ENCODE measurements around the gene SYNC. TPM values are rescaled to one million over a fixed set of nuclear protein-coding genes. Genes with fewer than 3 reads are reported as not detected.

Gene SYNC
- total and polyA plus RNA-seq, 10 of the 15 experiments (the other 5 are each of a cell fraction or from before 2014, with no cell fraction given) = 0.04 to 0.12 (median 0.05) TPM; not detected in 7

DNA sequence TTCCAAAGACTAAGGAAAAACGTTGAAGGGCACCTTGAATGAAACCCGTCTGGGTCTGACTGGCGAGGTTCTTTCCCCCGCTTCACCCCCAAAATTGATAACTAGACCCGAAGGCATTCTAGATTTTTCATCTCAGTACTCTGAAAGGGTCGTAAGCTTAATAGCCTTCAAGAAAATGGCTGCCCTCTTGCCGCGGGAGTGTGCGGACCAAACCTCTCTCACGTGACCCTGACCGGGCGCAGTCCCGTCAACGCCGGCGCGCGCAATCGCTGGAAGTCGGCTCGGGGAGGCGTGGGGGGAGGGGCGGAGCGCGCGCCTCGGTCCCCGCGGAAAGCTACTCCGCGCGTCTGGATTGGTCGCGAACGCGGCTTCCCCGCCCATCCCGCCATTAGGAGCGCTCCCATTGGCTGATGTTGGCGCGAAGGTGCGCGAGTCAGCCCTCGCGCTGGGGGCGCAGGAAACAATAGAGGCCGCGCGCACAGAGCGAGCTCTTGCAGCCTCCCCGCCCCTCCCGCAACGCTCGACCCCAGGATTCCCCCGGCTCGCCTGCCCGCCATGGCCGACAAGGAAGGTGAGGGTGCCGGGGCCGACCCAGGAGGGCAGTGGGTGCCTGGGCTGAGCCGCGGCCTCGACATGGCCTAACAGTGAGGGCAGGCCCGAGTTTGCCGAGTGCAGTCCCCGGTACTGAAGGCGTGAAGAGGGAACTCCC, 51.7 kb downstream of the SYNC start, which contains the start of gene RBBP4 (continued):
- TF ChIP-seq, protein P1, sequence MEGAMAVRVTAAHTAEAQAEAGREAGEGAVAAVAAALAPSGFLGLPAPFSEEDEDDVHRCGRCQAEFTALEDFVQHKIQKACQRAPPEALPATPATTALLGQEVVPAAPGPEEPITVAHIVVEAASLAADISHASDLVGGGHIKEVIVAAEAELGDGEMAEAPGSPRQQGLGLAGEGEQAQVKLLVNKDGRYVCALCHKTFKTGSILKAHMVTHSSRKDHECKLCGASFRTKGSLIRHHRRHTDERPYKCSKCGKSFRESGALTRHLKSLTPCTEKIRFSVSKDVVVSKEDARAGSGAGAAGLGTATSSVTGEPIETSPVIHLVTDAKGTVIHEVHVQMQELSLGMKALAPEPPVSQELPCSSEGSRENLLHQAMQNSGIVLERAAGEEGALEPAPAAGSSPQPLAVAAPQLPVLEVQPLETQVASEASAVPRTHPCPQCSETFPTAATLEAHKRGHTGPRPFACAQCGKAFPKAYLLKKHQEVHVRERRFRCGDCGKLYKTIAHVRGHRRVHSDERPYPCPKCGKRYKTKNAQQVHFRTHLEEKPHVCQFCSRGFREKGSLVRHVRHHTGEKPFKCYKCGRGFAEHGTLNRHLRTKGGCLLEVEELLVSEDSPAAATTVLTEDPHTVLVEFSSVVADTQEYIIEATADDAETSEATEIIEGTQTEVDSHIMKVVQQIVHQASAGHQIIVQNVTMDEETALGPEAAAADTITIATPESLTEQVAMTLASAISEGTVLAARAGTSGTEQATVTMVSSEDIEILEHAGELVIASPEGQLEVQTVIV (IDR thresholded peaks at IDR 0.05; ENCODE audit: borderline replicate concordance, partially characterized antibody) = peak; percentile 17
- TF ChIP-seq, protein P2, sequence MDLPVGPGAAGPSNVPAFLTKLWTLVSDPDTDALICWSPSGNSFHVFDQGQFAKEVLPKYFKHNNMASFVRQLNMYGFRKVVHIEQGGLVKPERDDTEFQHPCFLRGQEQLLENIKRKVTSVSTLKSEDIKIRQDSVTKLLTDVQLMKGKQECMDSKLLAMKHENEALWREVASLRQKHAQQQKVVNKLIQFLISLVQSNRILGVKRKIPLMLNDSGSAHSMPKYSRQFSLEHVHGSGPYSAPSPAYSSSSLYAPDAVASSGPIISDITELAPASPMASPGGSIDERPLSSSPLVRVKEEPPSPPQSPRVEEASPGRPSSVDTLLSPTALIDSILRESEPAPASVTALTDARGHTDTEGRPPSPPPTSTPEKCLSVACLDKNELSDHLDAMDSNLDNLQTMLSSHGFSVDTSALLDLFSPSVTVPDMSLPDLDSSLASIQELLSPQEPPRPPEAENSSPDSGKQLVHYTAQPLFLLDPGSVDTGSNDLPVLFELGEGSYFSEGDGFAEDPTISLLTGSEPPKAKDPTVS (IDR thresholded peaks at IDR 0.05; ENCODE audit: low read depth, low read length) = no peak
- TF ChIP-seq, protein P3, sequence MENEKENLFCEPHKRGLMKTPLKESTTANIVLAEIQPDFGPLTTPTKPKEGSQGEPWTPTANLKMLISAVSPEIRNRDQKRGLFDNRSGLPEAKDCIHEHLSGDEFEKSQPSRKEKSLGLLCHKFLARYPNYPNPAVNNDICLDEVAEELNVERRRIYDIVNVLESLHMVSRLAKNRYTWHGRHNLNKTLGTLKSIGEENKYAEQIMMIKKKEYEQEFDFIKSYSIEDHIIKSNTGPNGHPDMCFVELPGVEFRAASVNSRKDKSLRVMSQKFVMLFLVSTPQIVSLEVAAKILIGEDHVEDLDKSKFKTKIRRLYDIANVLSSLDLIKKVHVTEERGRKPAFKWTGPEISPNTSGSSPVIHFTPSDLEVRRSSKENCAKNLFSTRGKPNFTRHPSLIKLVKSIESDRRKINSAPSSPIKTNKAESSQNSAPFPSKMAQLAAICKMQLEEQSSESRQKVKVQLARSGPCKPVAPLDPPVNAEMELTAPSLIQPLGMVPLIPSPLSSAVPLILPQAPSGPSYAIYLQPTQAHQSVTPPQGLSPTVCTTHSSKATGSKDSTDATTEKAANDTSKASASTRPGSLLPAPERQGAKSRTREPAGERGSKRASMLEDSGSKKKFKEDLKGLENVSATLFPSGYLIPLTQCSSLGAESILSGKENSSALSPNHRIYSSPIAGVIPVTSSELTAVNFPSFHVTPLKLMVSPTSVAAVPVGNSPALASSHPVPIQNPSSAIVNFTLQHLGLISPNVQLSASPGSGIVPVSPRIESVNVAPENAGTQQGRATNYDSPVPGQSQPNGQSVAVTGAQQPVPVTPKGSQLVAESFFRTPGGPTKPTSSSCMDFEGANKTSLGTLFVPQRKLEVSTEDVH (IDR thresholded peaks at IDR 0.05; ENCODE audit: low read depth, partially characterized antibody) = peak; percentile 34
- TF ChIP-seq, protein P4, sequence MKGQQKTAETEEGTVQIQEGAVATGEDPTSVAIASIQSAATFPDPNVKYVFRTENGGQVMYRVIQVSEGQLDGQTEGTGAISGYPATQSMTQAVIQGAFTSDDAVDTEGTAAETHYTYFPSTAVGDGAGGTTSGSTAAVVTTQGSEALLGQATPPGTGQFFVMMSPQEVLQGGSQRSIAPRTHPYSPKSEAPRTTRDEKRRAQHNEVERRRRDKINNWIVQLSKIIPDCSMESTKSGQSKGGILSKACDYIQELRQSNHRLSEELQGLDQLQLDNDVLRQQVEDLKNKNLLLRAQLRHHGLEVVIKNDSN (IDR thresholded peaks at IDR 0.05; ENCODE audit: borderline replicate concordance, extremely low read length, insufficient read depth, low read depth, low read length) = peak; percentile 81
- TF ChIP-seq, protein P5, sequence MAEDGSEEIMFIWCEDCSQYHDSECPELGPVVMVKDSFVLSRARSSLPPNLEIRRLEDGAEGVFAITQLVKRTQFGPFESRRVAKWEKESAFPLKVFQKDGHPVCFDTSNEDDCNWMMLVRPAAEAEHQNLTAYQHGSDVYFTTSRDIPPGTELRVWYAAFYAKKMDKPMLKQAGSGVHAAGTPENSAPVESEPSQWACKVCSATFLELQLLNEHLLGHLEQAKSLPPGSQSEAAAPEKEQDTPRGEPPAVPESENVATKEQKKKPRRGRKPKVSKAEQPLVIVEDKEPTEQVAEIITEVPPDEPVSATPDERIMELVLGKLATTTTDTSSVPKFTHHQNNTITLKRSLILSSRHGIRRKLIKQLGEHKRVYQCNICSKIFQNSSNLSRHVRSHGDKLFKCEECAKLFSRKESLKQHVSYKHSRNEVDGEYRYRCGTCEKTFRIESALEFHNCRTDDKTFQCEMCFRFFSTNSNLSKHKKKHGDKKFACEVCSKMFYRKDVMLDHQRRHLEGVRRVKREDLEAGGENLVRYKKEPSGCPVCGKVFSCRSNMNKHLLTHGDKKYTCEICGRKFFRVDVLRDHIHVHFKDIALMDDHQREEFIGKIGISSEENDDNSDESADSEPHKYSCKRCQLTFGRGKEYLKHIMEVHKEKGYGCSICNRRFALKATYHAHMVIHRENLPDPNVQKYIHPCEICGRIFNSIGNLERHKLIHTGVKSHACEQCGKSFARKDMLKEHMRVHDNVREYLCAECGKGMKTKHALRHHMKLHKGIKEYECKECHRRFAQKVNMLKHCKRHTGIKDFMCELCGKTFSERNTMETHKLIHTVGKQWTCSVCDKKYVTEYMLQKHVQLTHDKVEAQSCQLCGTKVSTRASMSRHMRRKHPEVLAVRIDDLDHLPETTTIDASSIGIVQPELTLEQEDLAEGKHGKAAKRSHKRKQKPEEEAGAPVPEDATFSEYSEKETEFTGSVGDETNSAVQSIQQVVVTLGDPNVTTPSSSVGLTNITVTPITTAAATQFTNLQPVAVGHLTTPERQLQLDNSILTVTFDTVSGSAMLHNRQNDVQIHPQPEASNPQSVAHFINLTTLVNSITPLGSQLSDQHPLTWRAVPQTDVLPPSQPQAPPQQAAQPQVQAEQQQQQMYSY (CRISPR knock-in tag; IDR thresholded peaks at IDR 0.05) = peak; percentile 88
- TF ChIP-seq SIN3A (IDR thresholded peaks at IDR 0.05; ENCODE audit: low read depth, low read length) = peak; percentile 38
- peak; percentile 80; the same call in 1 of the 2 replicates for TF ChIP-seq CREB1 (IDR thresholded peaks at IDR 0.05; ENCODE audit: low read depth)
- TF ChIP-seq, protein P6, sequence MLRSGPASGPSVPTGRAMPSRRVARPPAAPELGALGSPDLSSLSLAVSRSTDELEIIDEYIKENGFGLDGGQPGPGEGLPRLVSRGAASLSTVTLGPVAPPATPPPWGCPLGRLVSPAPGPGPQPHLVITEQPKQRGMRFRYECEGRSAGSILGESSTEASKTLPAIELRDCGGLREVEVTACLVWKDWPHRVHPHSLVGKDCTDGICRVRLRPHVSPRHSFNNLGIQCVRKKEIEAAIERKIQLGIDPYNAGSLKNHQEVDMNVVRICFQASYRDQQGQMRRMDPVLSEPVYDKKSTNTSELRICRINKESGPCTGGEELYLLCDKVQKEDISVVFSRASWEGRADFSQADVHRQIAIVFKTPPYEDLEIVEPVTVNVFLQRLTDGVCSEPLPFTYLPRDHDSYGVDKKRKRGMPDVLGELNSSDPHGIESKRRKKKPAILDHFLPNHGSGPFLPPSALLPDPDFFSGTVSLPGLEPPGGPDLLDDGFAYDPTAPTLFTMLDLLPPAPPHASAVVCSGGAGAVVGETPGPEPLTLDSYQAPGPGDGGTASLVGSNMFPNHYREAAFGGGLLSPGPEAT (IDR thresholded peaks at IDR 0.05; ENCODE audit: low read depth) = peak; percentile 76; the same call in 1 of the 2 replicates

Measured in GM12878 (cell line).